NCI-H526 treated with DMSO at 0.1 percent for 48 hours (cell line): Measurements from ENCODE around the gene GRAMD2B.

Experiments used
- DNase-seq: peaks from one replicate; lab custom pipeline; 2025; lab: John Stamatoyannopoulos, UW

Gene GRAMD2B

DNA sequence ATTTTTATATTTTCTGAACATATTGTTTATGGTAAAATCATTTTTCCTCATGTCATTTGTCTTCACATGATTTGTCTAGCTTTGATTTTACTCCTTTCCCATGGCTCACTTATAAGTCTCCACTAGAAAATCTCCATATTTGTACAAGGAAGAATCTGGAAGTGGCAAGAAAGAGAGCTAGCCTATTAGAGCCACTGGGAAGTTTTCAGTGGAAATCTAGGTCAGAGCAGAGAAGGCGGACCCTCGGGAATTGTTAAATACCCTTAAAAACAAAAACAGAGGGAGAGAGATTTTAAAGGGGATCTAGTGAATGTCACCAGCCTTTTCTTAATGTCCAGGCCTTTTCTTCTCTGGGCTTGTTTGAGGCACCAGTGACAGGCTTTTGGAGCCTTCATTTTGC is 56.6 kb downstream of the GRAMD2B start:
- no peak for DNase-seq

GRCh38 chr5:126480824-126481223 is 57.6 kb downstream of the GRAMD2B start:
- no peak for DNase-seq

GRCh38 chr5:126481243-126481642 is 58.0 kb downstream of the GRAMD2B start:
- no peak for DNase-seq

GRCh38 chr5:126482591-126482990 is 59.4 kb downstream of the GRAMD2B start:
- no peak for DNase-seq

DNA sequence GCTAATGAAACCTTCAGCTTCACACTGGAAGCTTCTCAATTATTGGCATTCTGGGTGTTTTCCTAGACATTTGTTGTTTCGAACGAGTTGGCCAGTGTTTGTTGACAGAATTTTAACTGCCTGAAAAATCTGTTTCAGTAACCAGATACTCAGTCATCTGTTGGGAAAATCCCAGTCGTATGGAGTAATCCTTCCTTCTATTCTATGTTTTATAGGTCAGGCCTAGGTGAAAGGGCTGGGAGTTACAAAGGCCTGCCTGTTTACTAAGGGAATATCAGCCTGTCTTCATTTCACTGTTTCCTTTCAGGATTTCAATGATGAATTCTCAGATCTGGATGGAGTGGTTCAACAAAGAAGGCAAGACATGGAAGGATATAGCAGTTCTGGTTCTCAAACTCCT is 59.9 kb downstream of the GRAMD2B start:
- DNase-seq = no peak

DNA sequence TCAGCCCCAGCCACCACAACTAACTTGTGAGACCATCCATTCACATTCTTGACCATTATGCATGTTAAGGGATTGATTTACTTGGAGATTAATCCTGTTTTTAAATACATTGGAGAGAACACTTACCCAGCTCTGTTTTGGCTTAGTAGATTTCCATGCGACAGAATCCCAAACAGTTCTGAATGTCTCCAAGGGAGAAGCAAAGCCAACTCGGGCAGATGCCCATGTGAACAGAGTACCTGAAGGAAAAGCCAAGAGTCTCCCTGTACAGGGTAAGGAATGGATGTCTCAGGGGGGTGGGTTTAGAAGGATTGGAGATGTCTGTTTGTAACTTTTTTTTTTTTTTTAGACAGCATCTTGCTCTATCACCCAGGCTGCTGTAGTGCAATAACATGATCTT is 61.0 kb downstream of the GRAMD2B start:
- DNase-seq = no peak

DNA sequence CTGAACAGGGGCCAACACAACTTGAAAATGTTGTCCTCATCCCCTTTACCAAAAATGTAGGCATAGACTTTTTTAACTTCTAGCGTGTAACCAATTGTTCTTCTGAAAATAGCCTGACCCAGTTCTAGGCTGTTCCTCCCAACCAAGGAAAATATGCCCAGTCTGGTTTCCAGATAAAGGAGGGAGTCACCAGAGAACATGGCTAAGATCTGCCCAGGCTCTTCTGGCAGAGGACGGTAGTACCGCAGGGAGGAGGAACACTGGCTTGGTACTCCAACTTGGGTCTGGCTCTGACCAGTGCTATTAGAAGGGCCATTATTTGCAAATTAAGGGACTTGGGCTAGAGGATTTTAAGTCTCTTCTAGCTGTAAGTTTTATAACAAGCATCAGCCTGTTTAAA is 63.1 kb downstream of the GRAMD2B start:
- no peak for DNase-seq

- no peak for DNase-seq
These were observed 64.4 kb downstream of the GRAMD2B start for GRCh38 chr5:126487596-126487995.

- no peak for DNase-seq
These were observed 65.3 kb downstream of the GRAMD2B start for GRCh38 chr5:126488443-126489065.

- DNase-seq = no peak
These were observed 67.1 kb downstream of the GRAMD2B start for GRCh38 chr5:126490167-126490940.

DNA sequence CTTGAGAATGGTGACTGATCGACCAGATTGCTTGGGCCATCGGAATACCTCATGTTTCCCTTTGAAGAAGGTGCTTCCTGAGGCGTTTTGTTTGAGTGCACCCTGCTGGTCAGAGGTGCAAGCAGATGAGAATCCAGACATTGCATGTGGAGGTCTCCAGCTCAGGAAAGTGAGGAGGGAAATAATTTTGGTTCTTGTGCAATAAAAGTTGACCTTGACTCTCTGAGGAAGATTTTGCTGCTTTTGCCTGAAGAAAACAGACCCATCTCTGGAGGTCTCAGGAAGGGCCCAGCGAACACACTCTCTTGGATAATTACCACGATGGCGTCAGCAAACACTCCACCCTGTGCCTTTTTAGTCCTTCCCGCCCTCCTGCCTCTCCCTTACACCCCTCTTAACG is 69.7 kb downstream of the GRAMD2B start:
- no peak for DNase-seq

DNA sequence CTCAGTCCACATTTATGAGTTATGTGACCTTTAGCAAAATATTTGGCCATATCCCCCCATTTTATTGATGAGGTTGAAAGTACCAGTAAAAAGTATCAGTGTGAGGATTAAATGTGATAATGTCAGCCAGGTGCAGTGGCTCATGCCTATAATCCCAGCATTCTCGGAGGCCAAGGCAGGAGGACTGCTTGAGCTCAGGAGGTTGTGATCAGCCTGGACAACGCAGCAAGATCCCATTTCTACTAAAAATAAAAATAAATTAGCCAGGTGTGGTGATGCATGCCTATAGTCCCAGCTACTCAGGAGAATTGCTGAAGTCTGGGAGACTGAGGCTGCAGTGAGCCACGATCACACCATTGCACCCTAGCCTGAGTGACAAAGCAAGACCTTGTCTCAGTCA is 71.2 kb downstream of the GRAMD2B start:
- no peak for DNase-seq

DNA sequence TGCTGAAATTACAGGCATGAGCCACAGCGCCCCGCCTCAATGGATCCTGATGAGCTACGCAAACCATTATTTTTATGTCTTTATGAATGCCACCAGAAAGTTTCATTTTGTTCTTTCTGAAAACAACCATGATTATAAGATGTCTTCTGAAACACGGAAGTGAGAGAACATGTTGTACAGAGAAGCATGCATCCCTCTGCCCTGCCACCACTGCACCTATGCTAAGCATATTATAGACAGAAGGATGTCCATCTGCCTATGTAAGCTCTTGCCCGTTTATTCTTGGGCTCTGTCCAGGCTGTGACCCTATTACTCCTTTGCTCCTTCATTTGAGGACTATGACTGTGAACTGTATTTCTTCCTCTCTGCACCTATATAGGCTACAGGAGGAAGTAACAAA is 74.3 kb downstream of the GRAMD2B start:
- no peak for DNase-seq

DNA sequence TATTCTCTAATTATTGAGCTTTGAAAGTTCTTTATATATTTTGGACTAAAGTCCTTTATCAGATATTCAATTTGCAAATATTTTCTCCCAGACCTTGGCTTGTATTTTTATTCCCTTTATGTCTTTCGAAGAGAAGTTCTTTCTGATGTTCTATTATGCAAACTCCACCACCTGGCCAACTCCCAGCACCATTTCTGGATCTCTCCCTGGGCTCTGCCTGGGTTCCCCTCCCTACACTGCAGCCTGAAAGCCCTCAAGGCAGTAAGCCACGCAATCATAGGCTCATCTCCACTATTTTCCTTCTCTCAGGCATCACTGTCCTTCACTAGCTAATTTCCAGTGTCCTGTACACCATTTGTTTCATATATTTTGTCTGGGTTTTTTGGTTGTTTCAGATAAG is 76.1 kb downstream of the GRAMD2B start:
- no peak for DNase-seq

DNA sequence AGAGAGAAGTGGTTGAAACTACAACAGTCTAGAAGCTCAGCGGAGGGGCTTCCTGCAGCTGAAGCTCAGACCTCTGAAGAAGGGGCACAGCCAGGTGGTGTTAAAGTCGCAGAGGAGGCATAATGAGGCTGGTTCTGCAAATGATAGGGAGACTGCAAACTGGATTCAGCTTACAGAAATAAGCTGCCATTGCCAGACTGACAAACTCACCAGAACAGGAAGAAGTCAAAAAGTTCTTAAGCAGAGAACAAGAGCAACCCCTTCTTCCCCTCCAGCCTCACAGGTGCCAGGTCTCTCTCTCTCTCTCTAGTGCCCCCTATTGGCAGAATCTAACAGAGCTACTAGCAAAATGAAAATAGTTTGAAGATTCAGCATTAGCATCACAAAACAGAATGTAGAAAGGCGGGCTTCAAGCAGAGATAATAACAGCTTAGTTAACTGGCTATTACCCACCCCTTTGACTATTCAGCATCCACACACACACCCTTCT is 76.7 kb downstream of the GRAMD2B start:
- DNase-seq = no peak

GRCh38 chr5:126501448-126501847 is 78.2 kb downstream of the GRAMD2B start:
- DNase-seq = no peak

DNA sequence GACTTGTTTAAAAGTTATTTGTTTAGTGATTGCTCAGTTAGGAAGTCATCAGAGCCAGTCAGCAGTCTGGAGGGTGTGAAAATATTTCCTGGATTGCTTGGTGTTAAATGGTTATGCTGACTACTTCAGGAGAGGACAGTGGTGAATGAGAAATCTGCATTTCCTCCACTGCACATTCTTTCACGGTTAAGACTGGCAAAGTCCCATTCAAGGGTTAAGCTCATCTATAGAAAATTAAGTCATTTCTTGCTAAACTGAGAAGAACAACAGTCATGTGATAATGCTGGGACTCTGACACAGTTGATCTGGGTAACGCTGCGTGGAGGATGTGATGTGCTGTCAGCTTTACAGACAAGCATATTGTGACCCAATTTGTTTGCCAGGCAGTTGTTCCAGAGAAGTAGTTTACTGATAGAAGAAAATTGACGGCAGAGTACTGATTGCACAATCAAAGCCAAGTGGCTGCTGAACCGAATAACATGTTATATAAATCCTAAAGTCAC is 80.4 kb downstream of the GRAMD2B start:
- DNase-seq = no peak

DNA sequence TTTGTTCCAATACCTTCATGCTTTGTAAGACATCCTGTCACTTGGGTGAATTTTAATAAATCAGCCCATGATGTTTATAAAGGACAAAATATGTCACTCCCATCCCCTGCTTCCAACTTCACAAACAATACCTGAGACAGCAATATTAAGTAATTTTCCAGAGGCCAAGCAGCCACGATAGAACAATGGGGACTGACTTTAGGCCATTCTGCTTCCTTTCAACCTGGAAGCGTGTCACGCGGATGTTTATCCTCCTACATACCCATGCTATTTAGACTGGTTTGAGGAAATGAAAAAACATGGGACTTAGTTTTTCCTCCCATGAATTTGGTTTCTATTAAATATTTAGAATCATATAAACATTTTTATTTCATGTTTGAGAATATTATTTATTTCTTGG is 82.9 kb downstream of the GRAMD2B start:
- no peak for DNase-seq

DNA sequence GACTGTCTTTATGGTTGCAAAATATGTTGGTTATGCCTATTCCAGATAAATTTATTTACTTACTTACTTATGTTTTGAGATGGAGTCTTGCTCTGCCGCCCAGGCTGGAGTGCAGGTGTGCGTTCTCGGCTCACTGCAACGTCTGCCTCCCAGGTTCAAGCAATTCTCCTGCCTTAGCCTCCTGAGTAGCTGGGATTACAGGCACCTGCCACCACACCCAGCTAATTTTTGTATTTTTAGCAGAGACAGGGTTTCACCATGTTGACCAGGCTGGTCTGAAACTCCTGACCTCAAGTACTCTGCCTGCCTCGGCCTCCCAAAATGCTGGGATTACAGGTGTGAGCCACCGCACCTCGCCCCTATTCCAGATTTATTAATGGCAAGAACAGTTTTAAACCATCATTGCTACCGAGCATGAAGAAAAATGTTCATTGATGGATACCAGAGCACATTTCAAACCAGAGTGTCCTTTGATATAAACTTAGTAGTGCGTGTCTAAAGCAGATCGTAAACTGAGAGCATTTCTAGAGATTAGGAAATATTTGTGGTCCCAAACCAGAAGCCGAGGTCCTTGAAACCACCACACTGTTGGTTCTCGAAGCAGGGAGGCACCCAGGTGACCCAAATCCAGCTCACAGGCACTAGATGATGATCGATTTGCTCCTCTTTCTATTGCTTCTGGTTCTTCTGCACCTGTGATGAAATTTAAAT is 85.2 kb downstream of the GRAMD2B start:
- no peak for DNase-seq

GRCh38 chr5:126508962-126509279 is 85.7 kb downstream of the GRAMD2B start:
- no peak for DNase-seq

DNA sequence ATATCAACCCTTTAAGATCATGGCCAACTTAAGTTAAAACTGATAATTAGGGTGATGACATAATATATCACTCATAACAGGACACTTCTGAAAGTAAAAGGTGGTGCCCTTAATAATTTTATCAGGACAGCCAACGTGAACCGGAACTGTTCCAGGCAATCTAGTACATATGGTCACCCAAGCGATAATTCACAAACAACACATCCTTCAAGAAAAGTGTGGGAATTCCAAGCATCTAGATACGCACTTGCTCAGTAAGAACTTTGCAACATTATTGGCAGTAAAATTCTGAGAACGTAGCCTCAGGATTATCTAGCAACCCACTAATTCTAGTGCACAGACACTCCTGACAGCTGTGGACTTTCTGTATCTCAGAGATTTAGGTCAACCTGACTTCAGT is 86.1 kb downstream of the GRAMD2B start:
- no peak for DNase-seq

GRCh38 chr5:126511961-126512360 is 88.8 kb downstream of the GRAMD2B start:
- no peak for DNase-seq

- no peak for DNase-seq
These were observed 89.2 kb downstream of the GRAMD2B start for GRCh38 chr5:126512451-126512850.
